Left ventricle myocardium inferior (tissue), 1 donor: ENCODE data around the gene COBLL1. TPM values are rescaled to one million over a fixed set of nuclear protein-coding genes. Genes with fewer than 3 reads are reported as not detected.
"Not testable (repeated sequence)": the region's sequence is repeated elsewhere in the genome, so short reads cannot be mapped to it uniquely, and the experiment has no call there.

ENCODE experiments used
- DNase-seq: peaks from one replicate; pipeline ENCODE4 v3.0.0-alpha.2; 2020
- H3K27ac ChIP-seq: fragments of 200-600 bp; replicated peaks from 2 replicates; pipeline ENCODE4 v1.8.0; 2021
- H3K27me3 ChIP-seq: fragments of 200-600 bp; 2 replicates; pipeline ENCODE4 v1.8.0; 2021; ENCODE audit warnings: low read depth
- H3K36me3 ChIP-seq: fragments of 200-600 bp; 2 replicates; pipeline ENCODE4 v1.8.0; 2021
- H3K4me1 ChIP-seq: fragments of 200-600 bp; 2 replicates; pipeline ENCODE4 v1.8.0; 2021
- H3K4me3 ChIP-seq: fragments of 200-600 bp; 2 replicates; pipeline ENCODE4 v1.8.0; 2021; ENCODE audit warnings: mild to moderate bottlenecking, moderate library complexity
- H3K9me3 ChIP-seq: fragments of 200-600 bp; replicated peaks from 2 replicates; pipeline ENCODE4 v1.8.0; 2021
- CTCF ChIP-seq: fragments of 200-600 bp; IDR thresholded peaks from 2 replicates; pipeline ENCODE4 v1.8.0; 2021; ENCODE audit warnings: antibody characterized with exemption, mild to moderate bottlenecking, borderline replicate concordance
- intact Hi-C: fragments of 100-400 bp; cut with micrococcal nuclease; formaldehyde crosslinking; loops from one replicate; pipeline ENCODE4 v1.11.0; 2022
- total RNA-seq: library from RNA; stranded (reverse); fragmentation: NEBNext Ultra II Directional; extraction: Animal tissue kit (Norgen Biotek cat#: 25700); gene quantifications from one replicate; pipeline ENCODE4 v1.2.1, GENCODE V29; 2021
- donor health status: DM: no; HTN: yes; CAD: no; lungs with severe emphysema.

Gene COBLL1
- total RNA-seq, 1 donor from 2014 or later = 15.3 TPM

- DNase-seq = no peak
- no peak for TF ChIP-seq CTCF
- H3K4me3 ChIP-seq = no peak overlapping the region
- no peak overlapping the region for H3K27ac ChIP-seq
- no peaks in the 10 kb centered on the region for H3K27me3 ChIP-seq
- H3K9me3 ChIP-seq = no peaks in the 10 kb centered on the region
- H3K36me3 ChIP-seq = no peaks in the 10 kb centered on the region
- intact Hi-C loops = no loop called here
- H3K4me1 ChIP-seq = no peaks in the 10 kb centered on the region
Observed at GRCh38 chr2:164873210-164873908, 31.7 kb upstream of the COBLL1 start.

GRCh38 chr2:164871404-164871803 lies 29.8 kb upstream of the COBLL1 start:
- H3K4me1 ChIP-seq = no peaks in the 10 kb centered on the region
- H3K27ac ChIP-seq = no peak overlapping the region
- H3K4me3 ChIP-seq = no peak overlapping the region
- H3K36me3 ChIP-seq = no peaks in the 10 kb centered on the region
- intact Hi-C loops = no loop called here
- no peaks in the 10 kb centered on the region for H3K27me3 ChIP-seq
- TF ChIP-seq CTCF = no peak
- H3K9me3 ChIP-seq = no peaks in the 10 kb centered on the region
- no peak for DNase-seq

- no peaks in the 10 kb centered on the region for H3K9me3 ChIP-seq
- H3K27ac ChIP-seq = no peak overlapping the region
- H3K27me3 ChIP-seq = no peaks in the 10 kb centered on the region
- intact Hi-C loops = no loop called here
- TF ChIP-seq CTCF = no peak
- H3K4me1 ChIP-seq = no peaks in the 10 kb centered on the region
- H3K36me3 ChIP-seq = no peaks in the 10 kb centered on the region
- H3K4me3 ChIP-seq = no peak overlapping the region
- DNase-seq = no peak
Observed at GRCh38 chr2:164869420-164869772, 27.8 kb upstream of the COBLL1 start.

- TF ChIP-seq CTCF = no peak
- no peak for DNase-seq
- H3K27me3 ChIP-seq = no peaks in the 10 kb centered on the region
- H3K9me3 ChIP-seq = no peaks in the 10 kb centered on the region
- intact Hi-C loops = no loop called here
- no peak overlapping the region for H3K4me3 ChIP-seq
- no peak overlapping the region for H3K27ac ChIP-seq
- no peaks in the 10 kb centered on the region for H3K36me3 ChIP-seq
- no peaks in the 10 kb centered on the region for H3K4me1 ChIP-seq
Observed at GRCh38 chr2:164868563-164869419, 27.2 kb upstream of the COBLL1 start.

- Histone ChIP-seq H3K27me3 (no peaks in the 10 kb centered on the region), H3K27ac (no peak overlapping the region), H3K4me1 (no peaks in the 10 kb centered on the region), H3K36me3 (no peaks in the 10 kb centered on the region), H3K9me3 (no peaks in the 10 kb centered on the region), H3K4me3 (no peak overlapping the region)
- intact Hi-C loops = no loop called here
- no peak for TF ChIP-seq CTCF
- DNase-seq = no peak
Observed at GRCh38 chr2:164867779-164868397, 26.3 kb upstream of the COBLL1 start.

GRCh38 chr2:164866381-164866780 lies 24.8 kb upstream of the COBLL1 start:
- H3K27me3 ChIP-seq, DNase-seq, intact Hi-C loops, H3K9me3 ChIP-seq, H3K4me1 ChIP-seq, H3K36me3 ChIP-seq, H3K27ac ChIP-seq, H3K4me3 ChIP-seq: not testable (repeated sequence)
